GM18511 (cell line): ENCODE data around the gene DOCK2.

ENCODE experiments used
- ATAC-seq: cut with Tn5 transposase; IDR thresholded peaks from one replicate; pipeline ENCODE4 v1.9.1; 2021; ENCODE audit warnings: mild to moderate bottlenecking, moderate library complexity; ENCODE audit not compliant: unreplicated experiment

Gene DOCK2

GRCh38 chr5:169970911-169971765, 334.1 kb downstream of the DOCK2 start:
- no peak for ATAC-seq

- no peak for ATAC-seq
Measured at GRCh38 chr5:169971780-169972179, 334.7 kb downstream of the DOCK2 start.

DNA sequence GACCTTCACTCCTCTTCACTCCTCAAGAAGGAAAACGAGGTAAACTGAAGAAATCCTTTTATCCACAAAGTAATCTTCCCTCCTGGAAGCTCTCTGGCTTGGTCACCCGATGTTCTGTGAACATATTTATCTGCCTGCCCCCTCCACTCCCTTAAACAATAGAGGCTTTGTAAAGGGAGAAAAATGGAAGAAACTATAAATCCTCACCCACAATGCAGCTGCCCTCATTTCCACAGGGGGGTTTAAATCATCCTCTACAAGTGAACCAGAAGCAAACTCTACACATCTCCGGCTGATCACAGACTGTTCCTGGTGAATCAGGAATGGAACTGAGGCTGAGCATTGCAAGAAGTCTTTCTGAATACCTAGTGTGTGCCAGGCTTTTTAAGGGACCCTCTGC, 336.0 kb downstream of the DOCK2 start:
- ATAC-seq, result no peak

DNA sequence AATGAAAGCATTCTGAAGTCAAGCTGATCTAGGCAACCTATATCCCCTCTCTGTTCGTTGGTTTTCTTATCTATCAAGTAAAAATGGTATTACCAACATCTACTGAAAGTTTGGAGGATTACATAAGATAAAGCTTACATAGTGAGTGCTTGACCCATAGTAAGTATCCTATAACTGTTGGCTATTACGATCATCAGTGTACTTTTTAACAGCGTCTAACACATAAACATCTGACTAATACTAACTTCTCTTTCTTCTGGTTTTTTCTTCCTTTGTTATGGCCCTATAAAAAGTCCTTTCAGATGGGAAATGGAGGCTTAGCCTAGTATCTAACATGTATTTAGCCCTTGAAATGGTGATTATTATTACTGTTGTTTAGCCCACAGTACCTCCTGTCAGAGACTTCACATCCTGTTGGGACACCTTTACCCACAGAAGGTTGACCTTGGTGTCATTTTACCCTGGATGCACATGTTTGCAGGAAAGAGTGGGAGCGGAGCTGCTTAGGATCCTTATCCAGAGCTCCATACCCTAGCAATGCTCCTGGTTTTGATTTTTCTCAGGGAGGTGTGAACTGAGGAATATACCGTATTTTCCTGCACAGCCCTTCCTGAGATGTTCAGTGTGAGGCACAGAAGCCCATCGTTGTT, 337.2 kb downstream of the DOCK2 start:
- ATAC-seq, result no peak

GRCh38 chr5:169978714-169979113, 341.6 kb downstream of the DOCK2 start:
- ATAC-seq, result no peak

DNA sequence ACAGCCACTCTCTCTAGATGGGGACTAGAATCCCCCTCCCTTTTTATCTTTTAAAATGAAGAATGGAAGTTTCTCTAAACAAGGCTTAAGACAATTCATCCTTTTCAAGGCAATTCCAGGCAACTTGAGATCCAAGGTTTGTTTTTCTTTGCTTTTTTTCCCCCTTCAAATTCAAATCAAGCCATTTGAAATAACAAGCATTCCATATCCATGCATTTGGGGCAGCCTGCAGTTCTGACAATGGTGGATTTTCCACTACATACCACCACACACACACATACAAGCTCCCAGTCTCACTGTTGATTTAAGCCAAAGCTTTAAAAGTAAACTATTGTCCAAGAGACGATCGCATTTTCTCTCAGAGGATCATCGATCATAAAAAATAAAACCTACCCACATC, 342.8 kb downstream of the DOCK2 start:
- ATAC-seq, result no peak

DNA sequence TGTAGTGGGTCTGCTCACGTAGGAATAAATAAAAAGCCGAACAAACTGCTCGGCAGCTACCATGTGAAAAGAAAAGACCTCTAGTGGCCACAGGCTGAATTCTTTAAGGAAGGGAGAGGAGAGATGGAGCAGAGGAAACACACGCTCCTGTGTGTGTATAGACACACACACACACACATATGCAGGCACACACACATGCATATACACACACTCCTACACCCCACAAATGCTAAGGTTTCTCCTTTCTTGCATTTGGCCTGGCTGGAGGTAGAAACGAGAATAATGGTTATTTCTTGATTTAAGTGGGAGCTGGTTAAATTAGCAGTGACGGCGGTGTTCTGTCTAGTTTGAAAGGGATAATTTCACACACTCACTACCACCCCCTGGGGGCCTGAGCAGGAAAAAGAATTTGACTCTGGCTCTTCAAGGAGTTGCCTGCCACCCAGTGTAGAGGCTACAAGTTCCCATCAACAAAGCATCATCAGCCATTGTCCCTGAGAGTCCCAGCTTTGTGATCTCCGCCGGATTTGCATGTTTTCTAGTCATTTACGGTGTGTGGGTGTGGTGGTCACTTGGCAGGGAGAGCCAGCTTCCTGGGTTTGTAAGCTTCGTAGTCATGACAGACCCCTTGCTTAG, 343.5 kb downstream of the DOCK2 start, which contains the start of gene INSYN2B:
TSS of gene INSYN2B (minus strand) at position 78 of the 636 bp plus-strand sequence. CDS start 96,597 bp downstream, outside the sequence.
- ATAC-seq, result peak; percentile 73

DNA sequence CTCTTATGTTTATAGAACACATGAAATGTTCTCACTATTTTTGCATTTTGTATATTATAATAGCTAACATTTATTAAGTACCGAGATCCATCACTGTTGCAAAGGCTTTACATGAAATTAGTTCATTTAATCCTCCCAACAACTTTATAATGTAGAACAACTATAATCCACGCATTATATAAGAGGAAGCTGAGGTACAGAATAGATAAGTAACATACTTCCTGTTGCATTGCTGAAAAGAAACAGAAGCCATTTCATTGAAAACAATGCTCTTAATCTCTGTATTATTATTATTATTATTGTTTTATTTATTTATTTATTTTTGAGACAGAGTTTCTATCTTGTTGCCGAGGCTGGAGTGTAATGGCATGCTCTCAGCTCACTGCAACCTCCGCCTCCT, 351.1 kb downstream of the DOCK2 start:
- no peak for ATAC-seq

GRCh38 chr5:169988947-169989346, 351.9 kb downstream of the DOCK2 start:
- no peak for ATAC-seq

DNA sequence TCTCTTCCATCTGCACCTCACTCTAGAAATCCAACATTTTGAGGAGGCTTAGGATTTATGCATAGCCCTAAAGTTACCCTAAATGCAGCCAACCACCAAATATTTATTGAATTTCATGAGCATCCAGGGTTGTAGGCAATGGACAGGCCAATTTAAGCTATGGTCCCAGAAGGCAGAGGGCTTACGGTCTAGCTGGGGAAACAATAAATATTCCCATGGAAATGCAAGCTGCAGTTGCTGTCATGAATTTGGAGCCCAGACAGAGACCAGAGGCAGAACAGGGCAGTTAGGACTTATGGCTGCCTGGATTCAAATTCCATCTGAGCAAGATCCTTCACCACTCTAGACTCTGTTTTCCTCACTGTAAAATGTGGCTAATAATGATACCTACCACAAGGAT, 352.3 kb downstream of the DOCK2 start:
- no peak for ATAC-seq

GRCh38 chr5:169991115-169991869, 354.2 kb downstream of the DOCK2 start:
- no peak for ATAC-seq

GRCh38 chr5:169992789-169993484, 355.9 kb downstream of the DOCK2 start:
- ATAC-seq, result no peak

GRCh38 chr5:169993485-169993790, 356.4 kb downstream of the DOCK2 start:
- ATAC-seq, result no peak

- ATAC-seq, result peak; percentile 65
Measured at GRCh38 chr5:169997798-169998197, 360.7 kb downstream of the DOCK2 start.

GRCh38 chr5:169999621-170000020, 362.5 kb downstream of the DOCK2 start:
- ATAC-seq, result no peak

GRCh38 chr5:170000155-170000554, 363.1 kb downstream of the DOCK2 start:
- no peak for ATAC-seq

DNA sequence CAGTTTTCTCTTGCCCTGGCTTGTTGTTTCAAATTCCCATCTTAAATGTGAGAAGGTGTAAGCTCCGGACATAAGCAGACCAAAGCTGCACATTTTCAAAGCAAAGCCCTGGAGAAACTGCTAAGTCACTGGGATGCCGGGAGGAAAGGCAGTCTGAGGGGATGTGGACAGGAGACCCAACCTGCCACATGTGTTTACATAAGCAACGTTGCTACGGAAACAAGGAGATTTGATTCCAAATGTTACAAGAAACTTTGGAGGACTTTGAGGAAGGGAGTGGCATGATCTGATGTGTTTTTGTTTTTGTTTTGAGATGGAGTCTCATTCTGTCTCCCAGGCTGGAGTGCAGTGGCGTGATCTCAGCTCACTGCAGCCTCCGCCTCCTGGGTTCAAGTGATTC, 368.9 kb downstream of the DOCK2 start:
- no peak for ATAC-seq

DNA sequence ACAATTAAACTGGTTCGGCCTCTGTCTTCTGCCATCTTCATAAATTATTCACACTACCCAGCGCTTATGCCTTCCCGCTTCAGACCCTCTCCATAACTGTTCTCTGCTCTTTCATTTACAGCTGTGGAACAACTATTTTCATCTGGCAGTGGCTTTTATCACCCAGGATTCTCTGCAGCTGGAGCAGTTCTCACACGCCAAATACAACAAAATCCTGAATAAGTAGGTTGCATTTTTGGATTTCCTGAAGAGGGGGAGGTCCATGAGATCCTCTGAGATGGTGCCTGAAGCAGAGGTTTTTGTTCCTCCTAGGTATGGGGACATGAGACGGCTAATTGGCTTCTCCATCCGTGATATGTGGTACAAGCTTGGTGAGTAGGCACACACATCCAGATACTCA, 371.3 kb downstream of the DOCK2 start:
- ATAC-seq, result no peak

DNA sequence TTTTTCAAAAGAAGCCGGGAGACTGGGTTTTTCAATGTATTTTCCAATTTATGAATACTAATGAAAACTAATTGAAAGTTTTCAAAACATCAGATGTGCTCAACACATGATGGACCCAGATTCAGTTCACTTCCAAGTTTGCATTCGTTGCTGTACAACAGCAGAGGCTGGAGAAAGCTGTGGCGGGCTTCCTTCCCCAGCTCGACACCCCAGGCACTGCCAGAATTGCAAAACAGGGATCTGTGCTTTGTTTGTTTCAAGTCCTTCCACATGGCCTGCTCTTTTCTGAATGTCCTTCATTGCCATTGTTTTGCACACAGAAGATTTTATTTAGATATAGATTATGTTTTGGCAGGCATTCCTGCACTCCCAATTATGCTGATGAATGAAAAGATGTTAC, 373.5 kb downstream of the DOCK2 start:
- ATAC-seq, result no peak

- no peak for ATAC-seq
Measured at GRCh38 chr5:170011751-170012150, 374.7 kb downstream of the DOCK2 start.

DNA sequence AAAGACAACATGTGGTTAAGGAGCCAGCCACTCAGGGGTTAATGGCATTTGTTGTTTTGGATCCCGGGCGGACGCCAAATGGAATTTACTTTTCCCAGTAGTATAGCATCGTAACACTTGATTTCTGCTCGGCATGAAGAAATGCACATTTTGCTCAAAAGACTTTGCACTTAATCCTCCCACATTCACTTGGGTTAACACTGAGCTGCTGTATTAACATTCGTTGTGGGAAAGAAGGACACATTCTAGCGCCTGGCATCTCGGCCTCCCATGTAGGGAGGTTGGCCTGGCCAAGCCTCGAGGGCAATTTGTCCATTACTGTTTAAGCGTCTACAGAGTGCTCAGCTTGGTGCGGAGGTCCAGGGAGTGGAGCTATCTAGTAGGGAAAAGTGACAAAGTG, 375.5 kb downstream of the DOCK2 start:
- ATAC-seq, result no peak
